ENCODE data around the gene CNOT11.

The CNOT11 gene

DNA sequence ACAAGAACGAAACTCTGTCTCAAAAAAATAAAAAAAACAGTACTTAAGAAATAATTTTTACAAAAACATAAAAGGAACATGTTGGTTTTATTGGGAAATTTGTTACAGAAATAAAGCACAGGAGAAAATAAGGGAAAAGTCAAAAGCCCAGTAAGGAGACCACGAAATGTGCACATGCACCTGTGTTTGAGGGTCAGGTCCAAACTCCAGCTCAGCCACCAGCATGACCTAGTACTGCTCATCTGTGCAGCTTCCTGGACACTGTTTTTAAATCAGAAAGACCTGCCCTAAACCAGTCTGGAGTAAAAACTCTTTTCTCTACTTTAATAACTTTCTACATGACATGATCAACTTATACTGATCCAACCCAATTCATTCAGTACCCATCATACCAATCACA lies 34.6 kb downstream of the CNOT11 start:
- Histone ChIP-seq H3K27me3 (ENCODE audit: control insufficient read depth, low read length) (no peaks in the 10 kb centered on the region), H3K4me3 (ENCODE audit: low read length) (no peak overlapping the region), H3K27ac (ENCODE audit: low read depth, low read length) (no peak overlapping the region), H3F3A (ENCODE audit: control insufficient read depth, insufficient read depth) (no peaks in the 10 kb centered on the region), H3K4me2 (ENCODE audit: low read length) (no peak overlapping the region), H3K36me3 (ENCODE audit: control insufficient read depth, low read length) (peaks cover 22% of the 10 kb centered on the region), H3K4me1 (ENCODE audit: control insufficient read depth, low read length) (no peaks in the 10 kb centered on the region), H3K79me2 (ENCODE audit: control insufficient read depth, low read length) (no peaks in the 10 kb centered on the region), H4K20me1 (ENCODE audit: control insufficient read depth, insufficient read depth, low read depth, low read length) (no peaks in the 10 kb centered on the region), H3K9me2 (replicated peaks; ENCODE audit: control insufficient read depth, low read length) (no peaks in the 10 kb centered on the region), H3K9me3 (ENCODE audit: control insufficient read depth, insufficient read depth, low read length) (no peaks in the 10 kb centered on the region)
- TF ChIP-seq CTCF (IDR thresholded peaks at IDR 0.05; ENCODE audit: low read depth, low read length, poor library complexity, severe bottlenecking) = no peak
- no peak for TF ChIP-seq EZH2phosphoT487 (IDR thresholded peaks at IDR 0.05; ENCODE audit: borderline replicate concordance, low read length)

DNA sequence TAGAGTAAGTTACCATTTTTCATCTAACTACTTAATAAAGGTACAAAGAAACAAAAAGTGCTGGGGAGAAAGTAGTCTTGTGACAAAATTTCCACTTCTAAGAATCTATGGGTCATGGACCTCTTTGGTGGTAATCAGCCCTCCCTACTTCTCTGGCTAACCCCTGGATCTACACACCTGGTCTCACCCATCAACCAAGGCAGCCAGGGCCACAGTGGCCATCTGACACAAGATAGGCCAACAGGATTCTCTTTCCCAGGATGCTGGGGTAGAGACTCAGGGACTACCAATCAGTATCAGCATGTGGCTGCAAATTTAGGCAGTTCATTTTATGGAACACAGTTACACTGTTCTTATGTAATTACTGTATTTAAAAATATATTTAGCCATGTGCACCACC lies 38.0 kb downstream of the CNOT11 start:
- H3K9me2 ChIP-seq (replicated peaks; ENCODE audit: control insufficient read depth, low read length) = no peaks in the 10 kb centered on the region
- H4K20me1 ChIP-seq (ENCODE audit: control insufficient read depth, insufficient read depth, low read depth, low read length) = no peaks in the 10 kb centered on the region
- H3F3A ChIP-seq (ENCODE audit: control insufficient read depth, insufficient read depth) = no peaks in the 10 kb centered on the region
- TF ChIP-seq EZH2phosphoT487 (IDR thresholded peaks at IDR 0.05; ENCODE audit: borderline replicate concordance, low read length) = no peak
- TF ChIP-seq CTCF (IDR thresholded peaks at IDR 0.05; ENCODE audit: low read depth, low read length, poor library complexity, severe bottlenecking) = no peak
- peaks cover under 1% of the 10 kb centered on the region for H3K79me2 ChIP-seq (ENCODE audit: control insufficient read depth, low read length)
- no peak overlapping the region for H3K4me3 ChIP-seq (ENCODE audit: low read length)
- H3K4me2 ChIP-seq (ENCODE audit: low read length) = no peak overlapping the region
- H3K4me1 ChIP-seq (ENCODE audit: control insufficient read depth, low read length) = no peaks in the 10 kb centered on the region
- H3K27ac ChIP-seq (ENCODE audit: low read depth, low read length) = no peak overlapping the region
- H3K27me3 ChIP-seq (ENCODE audit: control insufficient read depth, low read length) = no peaks in the 10 kb centered on the region
- H3K36me3 ChIP-seq (ENCODE audit: control insufficient read depth, low read length) = peaks cover 8% of the 10 kb centered on the region
- no peaks in the 10 kb centered on the region for H3K9me3 ChIP-seq (ENCODE audit: control insufficient read depth, insufficient read depth, low read length)

- Histone ChIP-seq H3K79me2 (ENCODE audit: control insufficient read depth, low read length) (peaks cover 4% of the 10 kb centered on the region), H3K4me1 (ENCODE audit: control insufficient read depth, low read length) (no peaks in the 10 kb centered on the region)
These were observed 39.3 kb downstream of the CNOT11 start for GRCh38 chr2:101291973-101292372.

More at GRCh38 chr2:101291973-101292372, 39.3 kb downstream of the CNOT11 start:
- Histone ChIP-seq H3K9me3 (ENCODE audit: control insufficient read depth, insufficient read depth, low read length) (no peaks in the 10 kb centered on the region), H3K36me3 (ENCODE audit: control insufficient read depth, low read length) (peaks cover 4% of the 10 kb centered on the region), H3K27ac (ENCODE audit: low read depth, low read length) (no peak overlapping the region), H4K20me1 (ENCODE audit: control insufficient read depth, insufficient read depth, low read depth, low read length) (no peaks in the 10 kb centered on the region), H3K4me2 (ENCODE audit: low read length) (no peak overlapping the region), H3K27me3 (ENCODE audit: control insufficient read depth, low read length) (no peaks in the 10 kb centered on the region), H3K4me3 (ENCODE audit: low read length) (no peak overlapping the region), H3K9me2 (replicated peaks; ENCODE audit: control insufficient read depth, low read length) (no peaks in the 10 kb centered on the region), H3F3A (ENCODE audit: control insufficient read depth, insufficient read depth) (no peaks in the 10 kb centered on the region)
- no peak for TF ChIP-seq CTCF (IDR thresholded peaks at IDR 0.05; ENCODE audit: low read depth, low read length, poor library complexity, severe bottlenecking)
- TF ChIP-seq EZH2phosphoT487 (IDR thresholded peaks at IDR 0.05; ENCODE audit: borderline replicate concordance, low read length) = no peak
